Endothelial cell (in vitro differentiated cells): ENCODE measurements around the gene MEF2C. TPM values are rescaled to one million over a fixed set of nuclear protein-coding genes. Genes with fewer than 3 reads are reported as not detected.

Experiments
- DNase-seq: peaks from one replicate; pipeline ENCODE4 v3.0.0; 2021; ENCODE audit warnings: low spot score
- H3K27ac Mint-ChIP-seq: one replicate; pipeline ENCODE4 v1.8.0; 2021; ENCODE audit warnings: mixed read lengths, inconsistent platforms; ENCODE audit not compliant: unreplicated experiment
- H3K27me3 Mint-ChIP-seq: one replicate; pipeline ENCODE4 v1.8.0; 2021; ENCODE audit warnings: mild to moderate bottlenecking, moderate library complexity, mixed read lengths, inconsistent platforms; ENCODE audit not compliant: unreplicated experiment
- H3K36me3 Mint-ChIP-seq: one replicate; pipeline ENCODE4 v1.8.0; 2021; ENCODE audit warnings: mild to moderate bottlenecking, low read depth, mixed read lengths, inconsistent platforms; ENCODE audit not compliant: unreplicated experiment
- H3K4me1 Mint-ChIP-seq: one replicate; pipeline ENCODE4 v1.8.0; 2021; ENCODE audit warnings: mild to moderate bottlenecking, mixed read lengths, inconsistent platforms; ENCODE audit not compliant: unreplicated experiment
- H3K4me3 Mint-ChIP-seq: one replicate; pipeline ENCODE4 v1.8.0; 2021; ENCODE audit warnings: mild to moderate bottlenecking, mixed read lengths, inconsistent platforms; ENCODE audit not compliant: unreplicated experiment
- H3K9me3 Mint-ChIP-seq: one replicate; pipeline ENCODE4 v1.8.0; 2021; ENCODE audit warnings: mixed read lengths, inconsistent platforms; ENCODE audit not compliant: unreplicated experiment
- CTCF ChIP-seq: fragments of 200-600 bp; sonication (generic); IDR thresholded peaks from one replicate; pipeline ENCODE4 v1.5.0; 2021; ENCODE audit warnings: antibody characterized with exemption; ENCODE audit not compliant: unreplicated experiment
- total RNA-seq: library from RNA; stranded (reverse); fragmentation: NEBNext Ultra II Directional; extraction: Animal tissue kit (Norgen Biotek cat#: 25700); gene quantifications from one replicate; pipeline ENCODE4 v1.2.1, GENCODE V29; 2021; ENCODE audit not compliant: unreplicated experiment

Gene MEF2C
- total RNA-seq, 1 donor from 2014 or later = 134 TPM

GRCh38 chr5:88681211-88681803, 201.7 kb downstream of the MEF2C start:
- no peaks in the 10 kb centered on the region for H3K9me3 Mint-ChIP-seq
- no peak overlapping the region for H3K27ac Mint-ChIP-seq
- H3K4me1 Mint-ChIP-seq = peaks cover 18% of the 10 kb centered on the region
- H3K27me3 Mint-ChIP-seq = peaks cover 56% of the 10 kb centered on the region
- no peak for DNase-seq
- peaks cover 8% of the 10 kb centered on the region for H3K36me3 Mint-ChIP-seq
- H3K4me3 Mint-ChIP-seq = no peak overlapping the region
- TF ChIP-seq CTCF = no peak

GRCh38 chr5:88680253-88681132, 202.5 kb downstream of the MEF2C start:
- DNase-seq = peak; percentile 95
- TF ChIP-seq CTCF = peak; percentile 98
- Mint-ChIP-seq H3K9me3 (no peaks in the 10 kb centered on the region), H3K27me3 (peaks cover 49% of the 10 kb centered on the region), H3K27ac (no peak overlapping the region), H3K4me1 (peaks cover 16% of the 10 kb centered on the region), H3K36me3 (peaks cover 8% of the 10 kb centered on the region), H3K4me3 (peak overlapping the region; percentile 31)

- H3K27me3 Mint-ChIP-seq = peaks cover 49% of the 10 kb centered on the region
- H3K4me3 Mint-ChIP-seq = no peak overlapping the region
- H3K9me3 Mint-ChIP-seq = no peaks in the 10 kb centered on the region
- no peak for TF ChIP-seq CTCF
- peaks cover 8% of the 10 kb centered on the region for H3K36me3 Mint-ChIP-seq
- no peak overlapping the region for H3K27ac Mint-ChIP-seq
- peaks cover 21% of the 10 kb centered on the region for H3K4me1 Mint-ChIP-seq
- no peak for DNase-seq
These were observed 203.3 kb downstream of the MEF2C start for GRCh38 chr5:88679638-88680037.

GRCh38 chr5:88678770-88679381, 204.1 kb downstream of the MEF2C start:
- no peak overlapping the region for H3K4me3 Mint-ChIP-seq
- no peak for TF ChIP-seq CTCF
- peaks cover 42% of the 10 kb centered on the region for H3K27me3 Mint-ChIP-seq
- H3K36me3 Mint-ChIP-seq = peaks cover 6% of the 10 kb centered on the region
- no peak for DNase-seq
- no peak overlapping the region for H3K27ac Mint-ChIP-seq
- H3K4me1 Mint-ChIP-seq = peaks cover 22% of the 10 kb centered on the region
- no peaks in the 10 kb centered on the region for H3K9me3 Mint-ChIP-seq
